GOT3 (cell line): ENCODE data around the gene NECAB3.

ENCODE experiments used
- DNase-seq: peaks from one replicate; lab custom pipeline; 2025; ENCODE audit warnings: mixed read lengths; lab: John Stamatoyannopoulos, UW

The NECAB3 gene

GRCh38 chr20:33676652-33677645 is 2.7 kb upstream of the NECAB3 start:
- DNase-seq, result no peak

DNA sequence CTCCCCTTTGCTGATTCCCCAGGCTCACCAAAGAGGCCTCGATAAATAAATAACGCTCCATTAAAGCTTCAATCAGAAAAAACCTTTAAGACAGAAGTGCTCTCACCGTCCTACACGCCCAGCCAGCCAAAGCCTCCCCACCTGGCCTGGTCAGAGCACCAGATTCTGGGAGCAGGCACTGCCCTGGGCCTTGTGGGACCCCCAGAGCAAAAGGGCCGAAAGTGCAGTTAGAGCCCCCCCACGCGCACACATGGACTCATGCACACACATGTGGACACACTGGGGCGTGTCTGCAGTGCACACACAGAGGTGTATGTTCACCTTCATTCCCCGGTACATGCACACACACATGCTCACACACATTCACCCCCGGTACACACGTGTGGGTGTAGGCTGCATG is 1.9 kb upstream of the NECAB3 start:
- no peak for DNase-seq

GRCh38 chr20:33675136-33675959 is 1.1 kb upstream of the NECAB3 start:
- no peak for DNase-seq

DNA sequence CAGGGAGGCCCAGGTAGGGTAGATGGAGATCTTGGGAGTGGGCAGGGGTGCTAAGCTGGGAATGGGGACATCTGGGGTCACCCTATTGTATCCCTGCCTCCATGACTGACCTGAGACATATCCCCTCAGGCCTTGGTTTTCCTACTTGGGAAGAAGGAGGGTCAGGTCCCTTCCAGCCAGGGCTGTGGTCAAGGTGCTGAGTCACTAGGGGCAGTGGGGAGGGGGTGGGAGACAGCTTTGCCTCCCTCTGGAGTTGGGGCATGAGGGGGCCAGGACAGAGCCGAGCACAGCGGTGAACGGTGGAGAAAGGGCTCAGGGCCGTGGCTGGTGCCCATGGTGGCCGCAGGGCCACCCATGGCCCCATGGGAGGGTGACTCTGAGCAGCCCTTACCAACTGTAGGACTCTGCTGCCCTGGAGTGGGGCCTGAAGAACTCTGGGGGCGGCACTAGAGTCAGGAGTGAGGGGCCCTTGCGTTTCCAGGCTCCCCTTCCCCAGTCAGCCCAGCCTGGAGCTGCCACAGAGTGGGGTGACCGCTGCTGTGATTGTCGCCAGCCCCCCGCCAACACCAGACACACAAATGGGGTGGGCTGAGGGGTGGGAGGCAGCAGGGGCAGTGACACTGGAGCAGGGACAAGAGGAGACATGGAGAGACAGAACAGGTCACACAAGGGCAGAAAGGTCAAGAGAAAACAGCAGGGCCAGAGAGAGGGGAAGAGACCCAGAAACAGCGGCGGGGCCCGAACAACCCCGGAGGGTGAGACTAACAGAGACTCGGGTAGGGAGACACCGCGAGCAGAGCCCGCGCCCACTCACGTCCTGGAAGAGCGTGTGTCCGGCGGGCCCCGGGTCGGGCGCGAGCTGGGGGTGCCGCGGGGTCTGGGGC is 576 bp downstream of the NECAB3 start:
- DNase-seq, result no peak

- no peak for DNase-seq
Measured at GRCh38 chr20:33673114-33673409, 1.2 kb downstream of the NECAB3 start.

- DNase-seq, result no peak
Measured at GRCh38 chr20:33672426-33673113, 1.7 kb downstream of the NECAB3 start.

- no peak for DNase-seq
Measured at GRCh38 chr20:33671573-33672288, 2.5 kb downstream of the NECAB3 start.

DNA sequence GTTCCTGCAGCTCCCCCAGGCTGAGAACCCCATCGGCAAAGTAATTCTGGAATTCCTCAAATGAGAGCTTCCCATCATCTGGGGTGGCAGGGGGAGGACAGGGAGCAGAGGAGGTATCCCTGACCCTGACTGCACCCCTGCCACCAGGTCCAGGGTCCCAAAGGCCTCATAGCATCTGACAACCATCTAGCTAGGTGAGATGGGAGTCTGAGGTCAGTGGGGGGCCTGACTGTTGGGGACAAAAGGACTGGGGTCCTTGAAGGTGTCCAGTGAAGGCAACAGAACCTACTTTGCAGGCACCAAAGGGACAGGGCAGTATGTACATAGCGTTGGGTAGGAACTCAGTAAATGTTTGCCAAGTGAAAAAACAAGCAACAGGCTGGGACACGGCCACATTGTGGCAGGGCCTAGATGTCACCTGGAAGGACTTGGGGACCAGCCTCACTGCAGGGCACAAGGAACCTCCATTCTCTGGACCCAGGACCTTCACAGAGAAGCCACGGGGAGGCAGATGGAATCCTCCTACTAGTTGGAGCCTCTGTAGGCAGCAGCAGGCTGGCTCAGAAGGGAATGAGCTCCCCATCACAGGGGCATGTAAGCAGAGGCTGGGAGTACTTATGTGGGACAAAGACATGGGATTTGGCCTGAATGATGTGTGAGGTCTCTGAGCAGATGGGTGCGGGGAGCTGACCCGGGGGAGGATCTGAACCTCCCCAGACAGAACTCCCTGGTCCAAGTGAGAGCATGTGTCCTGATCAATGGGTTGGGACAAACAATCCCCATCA is 3.3 kb downstream of the NECAB3 start:
- DNase-seq, result no peak

DNA sequence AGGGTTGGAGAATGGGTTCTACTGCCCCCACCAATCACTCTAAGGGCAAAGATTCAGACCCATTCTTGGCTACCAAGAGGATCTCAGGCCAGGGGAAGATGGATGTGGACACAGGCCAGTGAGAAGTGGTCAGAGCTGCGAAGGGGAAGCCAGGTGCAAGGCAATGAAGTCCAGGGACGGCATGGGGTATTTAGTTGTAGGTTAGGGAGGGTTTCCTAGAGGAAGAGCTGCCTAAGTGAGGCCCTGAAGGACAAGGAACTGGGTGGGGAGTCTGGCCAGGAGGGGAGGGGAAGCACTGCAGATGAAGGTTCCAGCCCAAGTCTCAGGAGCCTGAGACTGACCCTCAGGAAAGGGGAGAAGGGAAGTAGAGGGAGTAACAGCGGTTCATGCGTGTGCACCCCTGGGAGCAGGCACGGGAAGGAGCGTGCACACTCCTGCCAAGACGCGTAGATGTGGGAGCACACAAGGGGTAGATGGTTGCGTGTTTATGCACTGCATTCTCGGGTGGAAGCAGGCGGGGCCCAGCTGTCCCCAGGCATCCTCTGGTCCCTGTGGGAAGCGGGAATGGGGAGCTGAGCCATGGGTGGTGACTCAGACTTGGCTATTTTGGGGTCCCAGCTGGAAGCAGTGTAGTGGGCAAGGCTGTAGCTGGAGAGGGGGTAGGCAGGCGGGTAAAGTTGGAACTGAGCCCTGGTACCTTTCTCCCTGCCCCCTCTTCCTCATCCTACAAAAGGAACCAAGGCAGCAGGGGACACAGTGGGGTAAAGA is 4.2 kb downstream of the NECAB3 start:
- DNase-seq, result no peak

GRCh38 chr20:33669224-33669623 is 5.0 kb downstream of the NECAB3 start:
- no peak for DNase-seq

GRCh38 chr20:33668466-33669155 is 5.6 kb downstream of the NECAB3 start:
- no peak for DNase-seq

GRCh38 chr20:33667676-33668465 is 6.4 kb downstream of the NECAB3 start:
- DNase-seq, result peak; percentile 75

DNA sequence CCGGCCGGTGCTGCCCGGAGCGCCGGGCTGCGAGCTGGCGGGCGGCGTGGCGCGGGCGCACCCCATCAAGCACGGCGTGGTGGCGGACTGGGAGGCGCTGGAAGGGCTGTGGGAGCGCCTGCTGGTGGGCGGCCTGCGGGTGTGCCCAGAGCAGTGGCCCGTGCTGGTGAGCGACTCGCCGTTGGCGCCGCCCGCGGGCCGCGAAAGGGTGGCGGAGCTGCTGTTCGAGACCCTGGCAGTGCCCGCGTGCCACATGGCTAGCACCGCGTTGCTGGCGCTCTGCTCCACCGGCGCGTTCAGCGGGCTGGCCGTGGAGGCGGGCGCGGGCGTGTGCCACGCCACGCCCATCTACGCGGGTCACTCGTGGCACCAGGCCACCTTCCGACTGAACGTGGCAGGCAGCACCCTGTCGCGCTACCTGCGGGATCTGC is 7.0 kb downstream of the NECAB3 start:
- DNase-seq, result no peak

GRCh38 chr20:33666293-33667244 is 7.7 kb downstream of the NECAB3 start, which contains the start of gene ACTL10:
Gene ACTL10 (plus strand): TSS chr20:33666943. CDS start chr20:33667498, 555 bp downstream.
- peak; percentile 86 for DNase-seq

DNA sequence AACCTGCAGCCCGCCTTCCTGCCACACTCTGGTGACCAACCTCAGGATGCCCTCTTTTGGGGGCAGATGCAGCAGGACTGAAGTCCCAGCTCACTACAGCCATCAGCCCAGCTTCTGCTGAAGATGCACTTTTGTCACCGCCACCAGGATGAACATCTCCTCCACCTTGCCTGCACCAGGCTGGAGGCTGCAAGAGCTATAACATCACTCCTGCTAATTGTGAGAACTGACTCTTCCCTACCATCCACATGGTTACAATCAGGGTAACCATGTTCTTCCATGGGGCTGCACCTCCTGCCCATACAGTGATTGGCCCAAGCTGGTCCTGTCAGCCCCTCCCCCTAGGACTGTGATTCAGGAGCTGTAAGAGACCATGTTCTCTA is 9.5 kb downstream of the NECAB3 start:
- no peak for DNase-seq

DNA sequence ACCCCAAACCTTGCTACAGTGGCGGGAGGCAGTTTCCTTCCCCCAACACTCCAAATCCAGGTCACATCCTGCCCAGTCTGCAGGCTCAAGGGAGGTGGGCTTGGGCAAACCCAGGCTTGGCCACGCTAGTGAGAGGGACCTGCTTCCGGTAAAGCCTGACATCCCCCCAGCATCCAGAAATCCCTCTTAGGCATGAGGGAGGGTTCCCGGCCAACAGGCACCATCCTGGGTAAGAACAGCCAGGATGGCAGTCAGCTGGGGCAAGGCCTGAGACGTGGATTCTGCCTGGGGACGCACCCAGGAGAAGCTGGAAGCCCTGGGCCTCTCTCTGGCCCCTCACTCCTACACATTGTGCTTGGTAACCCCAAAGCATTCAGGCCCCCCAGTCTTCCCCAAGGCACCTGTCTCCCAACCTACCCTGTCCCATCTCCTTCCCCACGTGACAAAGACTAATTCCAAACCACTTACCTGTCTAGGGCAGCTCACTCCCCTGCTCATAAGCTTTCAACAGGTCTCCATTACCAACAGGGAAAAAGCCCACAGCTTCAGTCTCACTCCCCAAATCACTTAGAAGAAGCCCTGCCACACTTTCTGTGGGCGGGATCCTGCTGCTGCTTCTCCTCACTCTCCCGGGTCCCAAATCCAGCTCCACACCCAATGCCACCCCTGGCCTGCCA is 10.0 kb downstream of the NECAB3 start:
- DNase-seq, result no peak
